HG03103 (cell line): ENCODE data around the gene LEAP2.

ENCODE experiments used
- ATAC-seq: cut with Tn5 transposase; IDR thresholded peaks from one replicate; pipeline ENCODE4 v1.9.1; 2021; ENCODE audit warnings: low read depth; ENCODE audit not compliant: unreplicated experiment

Gene LEAP2, protein sequence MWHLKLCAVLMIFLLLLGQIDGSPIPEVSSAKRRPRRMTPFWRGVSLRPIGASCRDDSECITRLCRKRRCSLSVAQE

DNA sequence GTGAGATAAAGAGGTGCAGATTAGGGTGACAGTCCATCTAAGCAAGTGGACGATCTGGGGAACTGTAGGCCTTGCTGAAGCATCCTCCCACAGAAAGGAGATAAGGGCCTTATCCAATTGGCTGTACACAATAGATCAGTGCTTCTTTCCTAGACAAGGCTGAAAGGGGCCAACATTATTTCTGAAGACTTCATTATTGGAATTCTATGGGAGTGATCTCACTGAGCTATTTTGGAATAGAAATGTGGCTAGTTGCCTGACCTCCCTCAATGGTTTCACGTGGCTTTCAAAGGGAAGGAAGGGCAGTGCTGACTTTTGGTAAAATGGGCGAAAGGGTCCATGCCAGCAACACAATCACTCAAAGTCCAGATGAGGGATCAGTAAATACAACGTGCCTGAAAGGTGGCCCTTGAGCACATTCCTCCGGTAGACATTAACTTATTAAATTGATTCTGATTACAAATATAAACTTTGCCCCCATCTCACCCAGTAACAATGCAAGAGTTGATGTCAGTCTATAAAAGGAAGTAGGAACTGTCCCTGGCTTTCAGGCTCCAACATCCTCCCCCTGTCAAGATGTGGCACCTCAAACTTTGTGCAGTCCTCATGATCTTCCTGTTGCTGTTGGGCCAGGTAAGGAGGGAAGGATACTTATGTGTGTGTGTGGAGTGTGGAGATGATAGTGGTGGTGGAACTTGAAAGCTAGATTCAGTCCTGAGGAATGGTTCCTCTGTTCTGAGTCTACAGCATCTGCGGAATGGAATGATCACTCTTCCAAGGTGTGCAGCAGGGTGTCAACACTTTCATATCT is at the start of gene LEAP2:
Gene LEAP2 (plus strand): TSS at position 550 of the 811 bp plus-strand sequence. CDS start 27 bp downstream, at position 577.
- no peak for ATAC-seq

DNA sequence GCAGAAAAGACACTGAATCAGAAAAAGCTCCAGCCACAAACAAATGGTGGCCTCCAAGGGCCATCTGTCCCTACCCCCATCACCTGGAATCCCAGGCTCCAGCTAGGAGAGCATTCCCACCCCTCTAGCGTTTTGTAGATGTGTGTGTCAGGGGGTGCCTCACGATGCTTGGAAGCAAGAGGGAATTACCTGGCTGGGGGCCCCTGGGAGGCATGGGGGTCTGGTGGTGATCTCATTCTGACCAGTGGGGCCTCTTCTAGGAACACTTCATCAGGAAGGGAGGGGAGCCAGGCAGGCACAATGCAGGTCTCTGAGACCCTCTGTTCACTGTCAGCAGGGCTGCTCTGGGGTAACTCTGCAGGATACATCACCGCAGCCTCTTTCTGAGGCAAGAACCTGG is 49.0 kb upstream of the LEAP2 start:
- no peak for ATAC-seq

DNA sequence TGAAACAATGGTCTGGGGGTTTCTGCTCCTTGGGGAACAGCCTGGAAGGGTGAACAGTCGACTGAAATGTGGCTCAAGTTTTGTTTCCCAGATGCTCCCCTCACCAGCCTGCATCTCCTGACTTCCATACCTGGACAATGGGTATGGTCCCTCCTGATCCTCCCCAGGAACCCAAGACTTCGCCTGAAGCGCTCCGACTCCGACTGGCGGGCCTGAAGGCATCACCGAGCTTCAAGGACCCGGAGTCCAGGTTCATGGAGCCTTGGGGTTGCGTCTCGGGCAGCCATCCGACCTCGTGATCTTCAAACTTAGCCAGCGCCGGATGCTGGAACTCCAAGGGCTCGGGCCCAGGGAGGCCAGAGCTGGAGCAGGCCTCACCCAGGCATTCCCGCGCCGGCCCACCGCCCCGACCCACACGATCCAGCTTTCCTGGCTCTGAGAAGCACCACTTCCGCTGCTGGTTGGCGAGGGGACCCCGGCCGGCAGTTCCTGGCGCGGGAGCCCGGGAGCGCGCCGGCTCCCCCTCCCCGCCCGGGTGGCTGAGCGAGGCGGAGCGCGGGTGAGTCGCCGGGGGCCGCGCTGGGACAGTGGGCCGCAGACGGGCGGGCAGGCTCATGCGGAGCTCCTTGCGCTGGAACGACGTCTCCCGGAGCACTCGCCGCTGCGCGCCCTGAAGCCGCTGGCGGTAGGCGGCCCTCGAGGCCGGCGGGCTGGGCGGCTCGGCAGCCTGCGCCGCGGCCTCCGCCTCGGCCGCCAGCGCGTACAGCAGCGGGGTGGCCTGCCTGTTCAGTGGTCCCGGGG is 48.2 kb upstream of the LEAP2 start:
- ATAC-seq: no peak

DNA sequence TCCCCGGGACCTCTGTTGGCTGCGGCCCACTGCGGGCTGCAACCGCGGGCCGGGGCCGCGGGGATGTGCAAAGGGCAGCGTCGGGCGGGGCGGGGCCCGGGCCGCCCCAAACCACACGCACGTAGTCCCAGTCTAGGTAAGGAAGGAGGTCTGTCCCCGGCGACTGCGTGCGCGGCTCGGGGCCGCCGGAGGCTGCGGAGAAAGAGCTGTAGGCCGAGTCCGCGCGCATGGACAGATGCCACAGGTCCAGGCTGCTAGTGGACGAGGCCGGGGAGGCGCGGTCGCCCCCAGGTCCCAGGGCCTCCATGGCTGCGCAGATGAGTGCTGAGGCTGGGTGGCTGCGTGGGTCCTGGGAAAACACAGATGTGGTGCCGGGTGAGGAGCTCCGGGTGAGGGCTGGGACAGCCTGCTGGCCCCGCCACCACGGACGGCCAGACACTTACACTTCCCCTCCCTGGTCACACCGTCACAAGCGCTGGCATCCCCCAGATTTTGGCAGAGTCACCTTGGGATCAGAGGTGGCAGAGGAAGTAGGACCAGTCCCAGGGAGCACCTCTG is 47.6 kb upstream of the LEAP2 start:
- ATAC-seq: no peak

DNA sequence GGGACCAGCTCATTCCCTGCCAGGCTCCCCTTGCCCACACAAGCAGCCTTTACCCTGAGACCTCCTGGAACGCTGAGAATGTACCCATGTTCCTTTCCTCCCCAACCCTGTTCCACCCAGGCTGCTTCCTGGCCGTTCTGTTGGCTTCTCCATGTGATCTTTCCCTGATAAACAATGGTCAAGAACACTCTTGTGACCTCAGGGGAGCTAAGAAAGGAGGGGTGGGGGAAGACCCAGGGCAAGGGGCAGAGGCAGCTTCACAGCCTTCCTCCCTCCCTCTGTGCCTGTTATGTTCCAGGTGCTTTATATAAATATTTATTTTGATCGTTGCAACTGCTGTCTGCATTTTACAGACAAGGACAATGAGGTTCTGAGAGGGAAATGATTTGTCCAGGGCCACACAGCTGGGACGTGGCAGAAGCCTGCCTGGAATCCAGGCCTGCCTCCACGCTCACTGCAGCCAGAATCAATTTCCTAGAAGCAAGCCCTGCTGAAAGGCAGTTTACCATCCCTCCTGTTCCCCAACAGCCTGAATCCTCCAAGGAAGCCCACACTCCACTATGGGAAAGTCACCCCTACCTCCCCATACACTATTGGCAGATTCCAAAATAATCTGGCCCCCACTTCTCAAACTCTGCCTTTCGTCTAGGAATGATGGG is 46.9 kb upstream of the LEAP2 start:
- ATAC-seq: no peak

DNA sequence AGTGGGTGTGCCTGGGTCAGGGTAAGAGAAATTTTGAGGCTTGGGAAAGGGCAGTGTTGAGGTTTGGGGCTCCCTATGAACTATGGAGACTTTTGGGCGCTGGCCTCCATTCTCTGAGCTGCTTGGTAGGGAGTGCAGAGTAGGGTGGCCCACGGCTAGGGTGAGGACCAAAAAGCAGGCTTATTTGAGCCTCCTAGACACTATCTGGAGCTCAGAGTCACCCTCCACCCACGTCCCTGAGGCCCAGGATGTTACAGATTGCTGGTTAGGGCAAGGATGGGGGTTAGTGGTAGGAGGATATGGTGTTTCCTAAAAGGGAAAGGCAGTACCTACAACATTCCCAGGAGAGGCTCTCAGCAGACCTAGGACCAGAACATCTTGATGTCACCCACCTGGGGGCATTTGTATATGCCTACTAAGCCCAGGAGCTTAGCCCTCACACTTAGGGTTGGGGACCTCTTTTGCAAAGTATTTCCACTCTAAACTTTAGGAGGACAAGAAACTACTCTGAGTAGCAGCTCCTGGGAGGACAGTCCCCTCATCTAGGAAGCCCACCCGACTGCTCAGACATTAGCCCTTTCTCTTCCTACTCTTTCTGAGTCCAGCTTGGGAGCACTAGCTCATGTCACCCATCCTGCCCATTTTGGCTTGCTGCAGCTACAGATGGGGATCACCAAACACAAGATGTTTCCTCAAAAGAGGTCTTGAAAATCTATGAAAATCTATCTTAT is 45.4 kb upstream of the LEAP2 start:
- no peak for ATAC-seq

DNA sequence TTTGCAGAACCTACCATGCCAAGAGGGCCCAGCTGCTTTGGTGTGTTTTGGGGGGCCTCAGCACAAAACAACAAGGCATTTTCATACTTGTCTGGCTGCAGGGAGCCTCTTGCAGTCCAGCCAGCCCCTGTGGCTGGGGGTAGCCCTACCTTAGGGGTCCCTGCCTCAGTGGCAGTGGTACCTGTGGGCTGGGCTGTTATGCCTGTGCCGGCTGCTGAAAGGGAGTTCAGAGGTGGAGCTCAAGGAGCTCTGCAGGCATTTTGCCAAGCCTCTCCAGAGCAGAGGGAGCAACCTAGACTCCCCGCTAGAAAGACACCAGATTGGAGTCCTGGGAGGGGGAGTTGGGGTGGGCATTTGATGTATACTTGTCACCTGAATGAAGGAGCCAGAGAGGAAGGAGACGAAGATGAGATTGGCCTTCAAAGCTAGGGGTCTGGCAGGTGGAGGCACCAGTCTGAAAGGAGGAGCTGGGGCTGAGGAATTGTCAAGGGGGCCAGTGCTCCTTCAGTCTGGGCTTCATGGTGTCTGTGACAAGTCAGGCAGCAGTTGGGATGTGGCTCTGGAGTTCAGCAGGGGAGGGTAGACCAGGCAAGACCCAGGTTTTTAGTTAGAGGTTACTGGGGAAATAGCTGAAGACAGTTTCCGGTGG is 44.5 kb upstream of the LEAP2 start:
- ATAC-seq: no peak

DNA sequence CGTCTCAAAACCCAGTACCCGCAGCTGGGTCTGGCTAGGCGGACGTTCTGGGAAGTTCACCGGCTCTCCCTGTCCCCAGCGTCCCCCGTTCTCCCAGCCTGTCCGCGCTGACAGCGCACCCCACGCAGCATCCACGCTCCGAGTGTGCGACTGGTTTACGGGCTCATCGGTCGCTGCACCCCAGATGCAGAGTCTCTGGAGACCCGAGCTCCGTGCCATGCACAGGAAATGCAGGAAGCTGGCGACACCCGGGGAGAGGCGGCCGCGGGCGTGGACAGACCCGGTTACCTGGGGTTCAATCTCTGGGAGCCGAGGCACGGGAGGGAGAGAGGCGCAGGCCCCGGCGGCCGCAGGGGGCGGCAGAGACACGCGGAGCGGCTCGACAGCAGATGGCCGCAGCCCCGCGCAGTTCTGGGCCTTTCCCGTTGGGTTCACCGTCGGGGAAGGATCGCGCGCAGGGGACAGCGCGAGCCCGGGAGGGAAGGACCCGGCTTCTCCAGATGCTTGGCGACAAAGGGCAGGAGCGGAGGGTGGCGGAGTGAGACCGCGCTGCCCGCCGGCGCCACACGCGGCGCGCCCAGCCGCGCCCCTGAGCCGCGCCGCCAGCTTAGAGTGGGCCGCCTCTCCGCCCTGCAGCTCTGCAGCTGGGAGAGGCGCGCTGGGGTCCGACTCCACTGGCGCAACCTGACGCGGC is 43.6 kb upstream of the LEAP2 start:
- ATAC-seq: peak; percentile 61

DNA sequence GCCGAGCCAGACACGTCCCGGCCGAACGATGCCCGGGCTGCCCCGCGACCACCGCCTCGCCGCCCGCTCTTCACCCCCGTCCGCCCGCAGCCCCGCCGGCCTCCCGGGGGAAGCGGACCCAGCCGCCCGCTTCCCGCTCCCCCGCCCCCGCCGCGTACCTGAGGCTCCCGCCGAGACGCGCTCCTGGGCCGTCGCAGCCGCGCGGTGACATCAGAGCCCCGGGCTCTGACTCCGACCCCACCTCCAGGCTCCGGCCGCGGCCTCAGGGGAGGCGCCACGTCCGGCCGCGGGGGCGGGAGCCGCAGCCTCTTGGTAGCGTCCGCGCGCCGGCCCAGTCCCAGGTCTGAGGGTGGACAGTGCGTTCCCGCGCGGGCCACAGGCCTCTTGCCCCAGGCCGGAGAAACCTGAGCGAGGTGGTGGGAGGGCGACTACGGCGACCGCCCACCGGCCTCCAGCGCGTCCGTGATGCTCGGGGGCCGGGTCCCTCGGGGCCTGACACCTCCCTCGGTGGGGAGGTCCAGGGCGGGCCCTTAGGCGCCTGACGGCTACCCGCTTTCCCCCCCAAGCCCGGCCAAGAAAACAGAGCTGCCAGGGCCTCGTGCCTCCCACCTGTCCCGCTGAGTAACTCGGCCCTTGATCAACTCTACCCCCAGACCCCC is 42.9 kb upstream of the LEAP2 start, which contains the start of gene SHROOM1:
Gene SHROOM1 (minus strand): TSS at position 212 of the 659 bp plus-strand sequence. CDS start 4,507 bp downstream, outside the sequence.
- ATAC-seq: peak; percentile 59

DNA sequence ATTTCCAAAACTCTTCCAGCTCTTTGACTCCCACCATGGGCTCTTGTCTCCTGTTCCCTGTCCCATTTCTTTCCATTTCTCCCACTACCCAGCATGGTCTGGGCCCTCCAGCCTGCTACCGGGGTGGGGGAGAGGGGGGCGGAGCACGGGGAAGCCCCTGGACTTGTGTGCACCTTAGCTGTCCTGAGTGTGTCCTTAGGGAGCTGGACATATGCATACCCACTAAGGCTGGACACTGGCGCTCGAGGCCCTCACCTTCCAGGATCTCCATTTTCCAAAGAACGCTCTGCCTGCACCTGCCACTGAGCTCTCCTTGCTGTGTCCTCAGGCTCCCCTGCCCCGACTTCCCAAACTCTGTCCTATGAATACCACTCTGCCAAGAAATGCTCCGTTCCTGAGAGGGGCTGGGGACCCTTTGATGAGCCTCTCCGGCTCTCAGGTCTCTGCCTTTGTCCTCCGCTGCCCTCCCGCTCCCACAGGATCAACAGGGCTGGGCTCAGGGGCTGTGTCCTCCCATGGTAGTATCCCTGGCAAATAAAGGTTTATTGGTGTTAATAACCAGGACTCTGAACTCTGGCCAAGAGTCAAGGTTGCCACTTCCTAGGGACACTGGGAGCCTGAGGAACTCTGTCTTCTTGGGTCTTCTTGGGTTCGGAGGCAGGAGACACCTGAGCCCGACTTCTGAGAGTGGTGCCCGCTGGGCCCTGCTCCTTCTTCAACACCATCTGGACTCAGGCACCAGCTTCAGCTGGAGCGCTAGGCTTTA is 42.2 kb upstream of the LEAP2 start:
- ATAC-seq: no peak

DNA sequence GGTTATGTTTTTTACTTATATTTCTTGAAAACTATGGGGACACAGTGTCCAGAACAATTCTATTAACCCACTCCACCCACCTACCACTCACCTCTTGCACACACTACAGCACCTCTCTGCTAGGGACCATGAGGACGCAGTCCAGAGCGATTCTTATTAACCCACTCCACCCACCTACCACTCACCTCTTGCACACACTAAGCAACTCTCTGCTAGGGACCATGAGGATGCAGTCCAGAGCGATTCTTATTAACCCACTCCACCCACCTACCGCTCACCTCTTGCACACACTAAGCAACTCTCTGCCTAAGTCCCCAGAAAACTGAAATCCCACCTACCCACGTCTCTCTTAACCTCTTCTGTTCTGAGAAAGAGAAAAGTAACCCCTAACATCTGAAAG is 40.9 kb upstream of the LEAP2 start:
- no peak for ATAC-seq

DNA sequence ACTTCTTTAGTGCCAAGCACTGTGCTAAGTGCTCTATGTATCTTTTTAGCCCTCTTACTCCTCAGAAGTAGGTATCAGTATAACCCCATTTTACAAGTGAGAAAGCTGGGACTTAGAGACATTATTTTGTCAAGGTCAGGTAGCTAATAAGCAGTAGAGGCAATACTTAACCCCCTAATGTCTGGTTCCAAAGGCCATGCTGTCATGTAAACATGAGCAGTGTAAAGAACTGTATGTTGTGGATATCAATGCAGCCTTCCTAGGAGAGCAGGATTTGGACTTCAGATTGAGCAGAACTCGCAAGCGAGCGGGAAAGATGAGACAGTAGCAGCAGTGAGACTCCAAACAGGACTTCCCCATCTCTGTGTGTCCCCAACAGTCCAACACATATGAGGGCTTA is 39.4 kb upstream of the LEAP2 start:
- no peak for ATAC-seq

DNA sequence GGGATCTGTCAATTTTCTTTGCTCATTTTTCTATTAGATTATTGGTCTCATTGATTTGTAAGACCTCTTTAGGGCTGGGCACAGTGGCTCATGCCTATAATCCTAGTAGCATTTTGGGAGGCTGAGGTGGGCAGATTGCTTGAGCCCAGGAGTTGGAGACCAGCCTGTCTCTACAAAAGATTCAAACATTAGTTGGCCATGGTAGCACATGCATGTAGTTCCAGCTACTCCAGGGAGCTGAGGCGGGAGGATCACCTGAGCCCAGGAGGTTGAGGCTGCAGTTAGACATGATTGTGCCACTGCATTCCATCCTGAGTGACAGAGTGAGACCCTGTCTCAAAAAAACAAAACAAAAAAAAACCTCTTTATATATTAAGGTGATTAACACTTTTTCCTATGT is 36.6 kb upstream of the LEAP2 start:
- no peak for ATAC-seq

DNA sequence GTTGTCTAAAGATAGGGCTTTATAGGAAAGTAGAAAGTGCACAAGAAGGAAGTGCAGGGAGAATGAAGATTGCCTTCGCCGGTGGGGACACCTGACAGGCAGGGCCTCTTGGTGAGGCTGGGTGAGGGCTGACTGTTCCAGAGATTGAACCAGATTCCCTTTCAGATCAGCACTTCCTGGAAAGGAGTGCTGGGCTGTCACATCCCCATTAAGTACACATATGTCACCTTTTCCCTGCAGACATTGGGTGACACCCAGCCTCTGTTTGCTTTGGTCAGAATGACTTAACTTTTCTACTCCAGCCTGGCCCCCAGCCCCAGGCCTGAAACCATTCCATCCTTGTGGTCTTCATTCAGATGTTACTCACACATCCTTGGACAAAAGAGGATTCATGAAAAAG is 35.6 kb upstream of the LEAP2 start:
- ATAC-seq: no peak

DNA sequence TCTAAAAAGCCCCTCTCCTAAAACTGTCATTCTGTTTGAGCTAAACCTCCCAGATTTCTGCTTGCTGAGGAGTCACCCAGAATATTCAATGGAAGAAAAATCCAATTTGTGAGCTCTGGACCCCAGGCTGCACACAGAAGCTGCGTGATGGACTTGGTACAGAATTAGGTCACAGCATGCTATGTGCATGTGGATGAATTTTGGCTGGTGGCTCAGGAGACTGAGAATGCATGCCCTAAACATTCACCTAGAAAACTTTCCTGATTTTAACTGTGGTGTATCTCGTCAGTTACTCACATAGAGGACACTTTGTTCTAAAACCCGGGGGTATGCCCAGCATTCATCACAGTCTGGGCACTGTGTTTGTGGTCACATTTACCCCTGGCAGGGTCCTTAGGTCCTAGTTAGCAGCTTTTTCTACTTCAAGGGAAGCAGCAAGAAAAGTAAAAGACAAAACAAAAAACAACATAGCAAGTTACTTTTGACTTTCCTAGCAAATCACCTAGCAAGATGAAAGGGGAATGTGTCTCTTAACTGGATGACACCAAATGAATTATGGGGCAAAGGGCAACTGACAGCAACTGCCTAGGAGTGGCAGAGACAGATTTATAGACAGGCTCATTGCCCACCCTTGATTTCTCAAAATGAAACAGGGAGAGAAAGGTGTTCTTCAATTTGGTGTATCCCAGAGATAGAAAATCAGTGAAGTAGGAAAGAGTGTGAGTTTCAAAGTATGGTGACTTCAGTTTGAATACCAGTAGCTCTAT is 34.8 kb upstream of the LEAP2 start:
- no peak for ATAC-seq

DNA sequence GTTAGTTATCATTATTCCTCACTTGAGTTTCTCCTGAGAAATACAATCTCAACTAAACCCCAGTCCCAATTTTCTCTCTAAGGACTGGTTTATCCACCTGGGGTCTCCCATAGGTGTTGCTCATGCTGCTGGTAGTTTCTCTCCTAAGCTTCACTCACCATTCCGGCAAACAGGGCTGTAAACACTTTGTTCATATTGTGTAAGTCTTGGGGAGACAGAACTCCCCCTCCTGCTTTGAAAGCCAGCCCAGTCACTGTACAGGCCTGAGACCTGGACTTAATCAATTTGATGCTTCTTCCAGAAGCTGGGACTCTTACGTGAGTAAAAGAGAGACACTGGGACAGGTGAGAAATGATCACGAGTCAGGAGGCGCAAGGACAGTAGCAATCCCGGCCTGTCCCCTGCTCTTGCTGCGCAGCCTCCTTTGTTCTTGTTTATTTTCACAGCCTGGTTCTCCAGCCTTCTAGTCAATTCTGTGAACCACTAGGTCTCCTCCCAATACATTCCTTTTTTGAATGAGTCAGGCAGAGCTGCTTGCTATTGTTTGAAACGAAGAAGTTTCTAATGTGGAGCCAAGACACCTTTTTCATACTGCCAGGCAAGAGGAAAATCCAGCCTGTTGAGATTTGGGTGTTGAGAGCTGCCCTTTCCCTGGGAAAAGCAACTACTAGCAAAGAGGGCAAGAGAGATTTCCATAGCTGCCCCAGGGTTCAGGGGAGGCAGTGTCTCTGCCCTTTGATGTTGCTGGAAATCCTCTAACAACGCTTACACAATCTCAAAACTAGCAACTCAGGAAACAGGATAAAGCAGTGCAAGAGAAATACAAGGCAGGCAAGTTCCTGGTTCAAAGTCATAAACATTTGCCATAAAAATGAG is 33.8 kb upstream of the LEAP2 start:
- no peak for ATAC-seq
